HepG2 (cell line): ENCODE data around the gene RAD51AP1. TPM values are rescaled to one million over a fixed set of nuclear protein-coding genes. Genes with fewer than 3 reads are reported as not detected.

Source experiments
- KMT2B ChIP-seq: IDR thresholded peaks from 2 replicates; pipeline ENCODE4 v1.6.1; 2016; ENCODE audit warnings: missing genetic modification reagents, missing compliant biosample characterization
- ONECUT2 ChIP-seq: sonication (generic); formaldehyde crosslinking; IDR thresholded peaks from 2 replicates; pipeline ENCODE4 v1.4.0; 2020; ENCODE audit warnings: missing genetic modification reagents
- RERE ChIP-seq: IDR thresholded peaks from 2 replicates; pipeline ENCODE4 v1.6.1; 2016; ENCODE audit warnings: low read depth, missing genetic modification reagents, missing compliant biosample characterization
- SRSF9 ChIP-seq: fragments of 200-400 bp; formaldehyde crosslinking; IDR thresholded peaks from 2 replicates; pipeline ENCODE4 v1.6.1; 2018; ENCODE audit warnings: borderline replicate concordance, mild to moderate bottlenecking, low read depth, low read length; ENCODE audit not compliant: insufficient read depth, poor library complexity, severe bottlenecking
- TBX3 ChIP-seq: fragments of 450-650 bp; IDR thresholded peaks from 2 replicates; pipeline ENCODE4 v1.6.1; 2017; ENCODE audit warnings: antibody characterized with exemption, mild to moderate bottlenecking, inconsistent platforms, borderline replicate concordance
- ZNF512B ChIP-seq: sonication (generic); formaldehyde crosslinking; IDR thresholded peaks from 2 replicates; pipeline ENCODE4 v1.5.1; 2020; ENCODE audit warnings: missing genetic modification reagents, mild to moderate bottlenecking, borderline replicate concordance
- ZNF556 ChIP-seq: sonication (generic); formaldehyde crosslinking; IDR thresholded peaks from 2 replicates; pipeline ENCODE4 v1.4.0; 2020; ENCODE audit warnings: mild to moderate bottlenecking, missing genetic modification reagents, borderline replicate concordance
- ZNF639 ChIP-seq: conservative IDR thresholded peaks from 2 replicates; pipeline ENCODE4 v1.6.1; 2018; ENCODE audit warnings: missing genetic modification reagents
- polyA plus RNA-seq, 8 experiments: library from polyadenylated mRNA; depleted of rRNA in 3 of 8; stranded (reverse) in 7 of 8; unstranded in 1 of 8; fragments of >200 nt; fragmentation: Illumina TruSeq in 4 of 8; extraction: Trizol in 4 of 8; gene quantifications; 2 replicates each; pipeline versions ENCODE4 v1.2.1 to v1.2.3, GENCODE V29; 2011 to 2016; ENCODE audit warnings: low read depth in 4 of 8, missing spikeins in 1 of 8, mixed read lengths in 1 of 8; ENCODE audit not compliant: insufficient read depth in 1 of 8
- total RNA-seq, 5 experiments: library from RNA; depleted of rRNA; stranded (reverse); fragments of >200 nt; fragmentation: Illumina TruSeq; extraction: Trizol; gene quantifications; 2 replicates each; pipeline ENCODE4 v1.2.3, GENCODE V29; 2016; ENCODE audit warnings: low read depth in 1 of 5
- TF ChIP-seq, protein P1 (sequence below): sonication (generic); formaldehyde crosslinking; conservative IDR thresholded peaks from 2 replicates; pipeline ENCODE4 v1.8.0; 2022; ENCODE audit warnings: missing genetic modification reagents
- TF ChIP-seq, protein P2 (sequence below): sonication (generic); formaldehyde crosslinking; IDR thresholded peaks from 2 replicates; pipeline ENCODE4 v1.4.0; 2020; ENCODE audit warnings: missing genetic modification reagents

The RAD51AP1 gene
- total and polyA plus RNA-seq, 2 of the 13 experiments (the other 11 are each of a cell fraction or from before 2014, with no cell fraction given): 16.6 to 49.3 TPM

DNA sequence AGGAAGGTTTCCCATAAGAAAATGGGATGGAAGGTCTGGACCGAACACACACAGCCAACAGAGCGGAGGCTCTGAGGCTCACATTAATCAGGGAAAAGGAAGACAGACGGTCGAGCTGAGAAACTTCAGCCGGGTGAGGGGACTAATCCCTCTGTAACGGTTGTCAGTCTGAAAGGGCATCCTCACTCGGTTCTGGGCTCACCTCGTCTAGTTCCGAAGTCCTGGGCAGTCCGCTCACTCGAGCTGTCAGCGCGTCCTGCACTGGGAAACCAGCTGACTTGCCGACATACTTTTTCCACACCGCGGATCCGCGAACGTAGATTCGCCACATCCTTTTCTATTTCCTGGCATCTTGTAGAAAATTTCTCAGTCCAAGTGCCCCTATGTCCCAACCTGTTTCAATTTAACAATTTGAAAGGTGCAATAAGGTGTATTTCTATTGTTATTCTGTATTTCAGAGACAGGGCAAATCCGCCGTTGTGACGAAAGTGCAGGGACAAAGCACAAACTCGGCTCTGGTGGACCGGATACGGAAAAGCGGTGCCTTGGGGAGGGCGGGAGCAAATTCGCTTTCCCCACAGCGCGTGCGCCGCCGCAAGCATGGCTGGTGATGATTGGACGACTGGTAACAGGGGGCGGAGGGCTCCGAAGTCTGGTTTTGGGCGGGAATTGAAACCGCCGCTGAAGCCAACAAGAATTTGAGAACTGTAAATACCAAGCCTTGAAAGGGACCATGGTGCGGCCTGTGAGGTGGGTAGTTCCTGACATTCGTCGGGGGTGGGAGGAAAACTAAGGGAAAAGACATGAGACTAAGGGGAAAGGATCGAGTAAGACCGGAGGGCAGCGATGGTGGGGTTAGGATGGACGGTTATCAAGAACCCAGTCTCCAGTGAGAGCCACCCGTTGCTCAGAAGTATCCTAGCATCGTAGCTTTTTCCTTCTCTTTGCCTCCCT is at the start of gene RAD51AP1 (continued):
- TF ChIP-seq RERE: no peak
- no peak for TF ChIP-seq ZNF639
- peak; percentile 99 for TF ChIP-seq KMT2B
- TF ChIP-seq ZNF556 (CRISPR knock-in tag): no peak
- no peak for TF ChIP-seq ZNF512B (CRISPR knock-in tag)
- no peak for TF ChIP-seq TBX3
- TF ChIP-seq, protein P1, sequence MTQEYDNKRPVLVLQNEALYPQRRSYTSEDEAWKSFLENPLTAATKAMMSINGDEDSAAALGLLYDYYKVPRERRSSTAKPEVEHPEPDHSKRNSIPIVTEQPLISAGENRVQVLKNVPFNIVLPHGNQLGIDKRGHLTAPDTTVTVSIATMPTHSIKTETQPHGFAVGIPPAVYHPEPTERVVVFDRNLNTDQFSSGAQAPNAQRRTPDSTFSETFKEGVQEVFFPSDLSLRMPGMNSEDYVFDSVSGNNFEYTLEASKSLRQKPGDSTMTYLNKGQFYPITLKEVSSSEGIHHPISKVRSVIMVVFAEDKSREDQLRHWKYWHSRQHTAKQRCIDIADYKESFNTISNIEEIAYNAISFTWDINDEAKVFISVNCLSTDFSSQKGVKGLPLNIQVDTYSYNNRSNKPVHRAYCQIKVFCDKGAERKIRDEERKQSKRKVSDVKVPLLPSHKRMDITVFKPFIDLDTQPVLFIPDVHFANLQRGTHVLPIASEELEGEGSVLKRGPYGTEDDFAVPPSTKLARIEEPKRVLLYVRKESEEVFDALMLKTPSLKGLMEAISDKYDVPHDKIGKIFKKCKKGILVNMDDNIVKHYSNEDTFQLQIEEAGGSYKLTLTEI (CRISPR knock-in tag): no peak
- TF ChIP-seq, protein P2, sequence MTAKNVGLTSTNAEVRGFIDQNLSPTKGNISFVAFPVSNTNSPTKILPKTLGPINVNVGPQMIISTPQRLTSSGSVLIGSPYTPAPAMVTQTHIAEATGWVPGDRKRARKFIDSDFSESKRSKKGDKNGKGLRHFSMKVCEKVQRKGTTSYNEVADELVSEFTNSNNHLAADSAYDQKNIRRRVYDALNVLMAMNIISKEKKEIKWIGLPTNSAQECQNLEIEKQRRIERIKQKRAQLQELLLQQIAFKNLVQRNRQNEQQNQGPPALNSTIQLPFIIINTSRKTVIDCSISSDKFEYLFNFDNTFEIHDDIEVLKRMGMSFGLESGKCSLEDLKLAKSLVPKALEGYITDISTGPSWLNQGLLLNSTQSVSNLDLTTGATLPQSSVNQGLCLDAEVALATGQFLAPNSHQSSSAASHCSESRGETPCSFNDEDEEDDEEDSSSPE: peak; percentile 99
- no peak for TF ChIP-seq ONECUT2 (CRISPR knock-in tag)
- TF ChIP-seq SRSF9: no peak
